Endothelial cell (in vitro differentiated cells): ENCODE data around the gene ATP4B. TPM values are rescaled to one million over a fixed set of nuclear protein-coding genes. Genes with fewer than 3 reads are reported as not detected.

ENCODE experiments used
- DNase-seq: peaks from one replicate; pipeline ENCODE4 v3.0.0; 2021; ENCODE audit warnings: low spot score
- H3K27ac Mint-ChIP-seq: one replicate; pipeline ENCODE4 v1.8.0; 2021; ENCODE audit warnings: mixed read lengths, inconsistent platforms; ENCODE audit not compliant: unreplicated experiment
- H3K27me3 Mint-ChIP-seq: one replicate; pipeline ENCODE4 v1.8.0; 2021; ENCODE audit warnings: mild to moderate bottlenecking, moderate library complexity, mixed read lengths, inconsistent platforms; ENCODE audit not compliant: unreplicated experiment
- H3K36me3 Mint-ChIP-seq: one replicate; pipeline ENCODE4 v1.8.0; 2021; ENCODE audit warnings: mild to moderate bottlenecking, low read depth, mixed read lengths, inconsistent platforms; ENCODE audit not compliant: unreplicated experiment
- H3K4me1 Mint-ChIP-seq: one replicate; pipeline ENCODE4 v1.8.0; 2021; ENCODE audit warnings: mild to moderate bottlenecking, mixed read lengths, inconsistent platforms; ENCODE audit not compliant: unreplicated experiment
- H3K4me3 Mint-ChIP-seq: one replicate; pipeline ENCODE4 v1.8.0; 2021; ENCODE audit warnings: mild to moderate bottlenecking, mixed read lengths, inconsistent platforms; ENCODE audit not compliant: unreplicated experiment
- H3K9me3 Mint-ChIP-seq: one replicate; pipeline ENCODE4 v1.8.0; 2021; ENCODE audit warnings: mixed read lengths, inconsistent platforms; ENCODE audit not compliant: unreplicated experiment
- total RNA-seq: library from RNA; stranded (reverse); fragmentation: NEBNext Ultra II Directional; extraction: Animal tissue kit (Norgen Biotek cat#: 25700); gene quantifications from one replicate; pipeline ENCODE4 v1.2.1, GENCODE V29; 2021; ENCODE audit not compliant: unreplicated experiment
- TF ChIP-seq, protein P1 (sequence below): fragments of 200-600 bp; sonication (generic); IDR thresholded peaks from one replicate; pipeline ENCODE4 v1.5.0; 2021; ENCODE audit warnings: antibody characterized with exemption; ENCODE audit not compliant: unreplicated experiment

ATP4B gene
- total RNA-seq, 1 donor from 2014 or later: not detected

DNA sequence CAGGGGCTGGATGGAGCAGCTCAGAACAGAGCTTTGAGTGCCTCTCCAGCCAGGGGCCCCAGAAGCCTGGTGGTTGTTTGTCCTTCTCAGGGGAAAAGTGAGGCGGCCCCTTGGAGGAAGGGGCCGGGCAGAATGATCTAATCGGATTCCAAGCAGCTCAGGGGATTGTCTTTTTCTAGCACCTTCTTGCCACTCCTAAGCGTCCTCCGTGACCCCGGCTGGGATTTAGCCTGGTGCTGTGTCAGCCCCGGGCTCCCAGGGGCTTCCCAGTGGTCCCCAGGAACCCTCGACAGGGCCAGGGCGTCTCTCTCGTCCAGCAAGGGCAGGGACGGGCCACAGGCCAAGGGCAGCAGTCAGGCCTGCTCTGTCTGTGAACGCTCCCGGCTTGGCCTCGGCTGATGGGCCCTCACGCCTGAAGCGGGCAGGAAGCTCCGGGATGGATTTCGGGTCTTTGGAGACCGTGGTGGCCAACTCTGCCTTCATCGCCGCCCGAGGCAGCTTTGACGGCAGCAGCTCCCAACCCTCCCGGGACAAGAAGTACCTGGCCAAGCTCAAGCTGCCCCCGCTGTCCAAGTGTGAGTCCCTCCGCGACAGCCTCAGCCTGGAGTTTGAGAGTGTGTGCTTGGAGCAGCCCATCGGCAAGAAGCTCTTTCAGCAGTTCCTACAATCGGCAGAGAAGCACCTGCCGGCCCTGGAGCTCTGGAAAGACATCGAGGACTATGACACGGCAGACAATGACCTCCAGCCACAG, 9.1 kb upstream of the ATP4B start, which contains the start of gene GRK1:
TSS of gene GRK1 (plus strand) at position 269 of the 751 bp plus-strand sequence. CDS start at position 437, 168 bp downstream.
- TF ChIP-seq, protein P1, sequence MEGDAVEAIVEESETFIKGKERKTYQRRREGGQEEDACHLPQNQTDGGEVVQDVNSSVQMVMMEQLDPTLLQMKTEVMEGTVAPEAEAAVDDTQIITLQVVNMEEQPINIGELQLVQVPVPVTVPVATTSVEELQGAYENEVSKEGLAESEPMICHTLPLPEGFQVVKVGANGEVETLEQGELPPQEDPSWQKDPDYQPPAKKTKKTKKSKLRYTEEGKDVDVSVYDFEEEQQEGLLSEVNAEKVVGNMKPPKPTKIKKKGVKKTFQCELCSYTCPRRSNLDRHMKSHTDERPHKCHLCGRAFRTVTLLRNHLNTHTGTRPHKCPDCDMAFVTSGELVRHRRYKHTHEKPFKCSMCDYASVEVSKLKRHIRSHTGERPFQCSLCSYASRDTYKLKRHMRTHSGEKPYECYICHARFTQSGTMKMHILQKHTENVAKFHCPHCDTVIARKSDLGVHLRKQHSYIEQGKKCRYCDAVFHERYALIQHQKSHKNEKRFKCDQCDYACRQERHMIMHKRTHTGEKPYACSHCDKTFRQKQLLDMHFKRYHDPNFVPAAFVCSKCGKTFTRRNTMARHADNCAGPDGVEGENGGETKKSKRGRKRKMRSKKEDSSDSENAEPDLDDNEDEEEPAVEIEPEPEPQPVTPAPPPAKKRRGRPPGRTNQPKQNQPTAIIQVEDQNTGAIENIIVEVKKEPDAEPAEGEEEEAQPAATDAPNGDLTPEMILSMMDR: no peak
- Mint-ChIP-seq H3K27ac (no peak within 1 kb of the TSS), H3K27me3 (peaks cover 9% of the 10 kb centered on the region), H3K4me1 (peaks cover under 1% of the 10 kb centered on the region), H3K9me3 (no peaks in the 10 kb centered on the region), H3K36me3 (peaks cover 4% of the 10 kb centered on the region), H3K4me3 (no peak within 1 kb of the TSS)
- DNase-seq: no peak

DNA sequence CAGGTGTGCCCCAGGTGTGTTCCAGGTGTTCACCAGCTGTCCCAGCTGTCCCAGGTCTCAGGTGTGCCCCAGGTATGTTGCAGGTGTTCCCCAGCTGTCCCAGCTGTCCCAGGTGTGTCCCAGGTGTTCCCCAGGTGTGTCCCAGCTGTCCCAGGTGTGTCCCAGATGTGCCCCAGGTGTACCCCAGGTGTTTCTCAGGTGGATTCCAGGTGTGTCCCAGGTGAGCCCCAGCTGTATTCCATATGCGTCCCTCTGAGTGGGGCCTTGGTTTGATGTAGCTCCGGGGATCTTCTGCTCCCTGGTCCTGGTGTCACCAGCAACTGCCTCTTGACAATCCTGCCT, 8.3 kb upstream of the ATP4B start:
- no peak overlapping the region for H3K27ac Mint-ChIP-seq

DNA sequence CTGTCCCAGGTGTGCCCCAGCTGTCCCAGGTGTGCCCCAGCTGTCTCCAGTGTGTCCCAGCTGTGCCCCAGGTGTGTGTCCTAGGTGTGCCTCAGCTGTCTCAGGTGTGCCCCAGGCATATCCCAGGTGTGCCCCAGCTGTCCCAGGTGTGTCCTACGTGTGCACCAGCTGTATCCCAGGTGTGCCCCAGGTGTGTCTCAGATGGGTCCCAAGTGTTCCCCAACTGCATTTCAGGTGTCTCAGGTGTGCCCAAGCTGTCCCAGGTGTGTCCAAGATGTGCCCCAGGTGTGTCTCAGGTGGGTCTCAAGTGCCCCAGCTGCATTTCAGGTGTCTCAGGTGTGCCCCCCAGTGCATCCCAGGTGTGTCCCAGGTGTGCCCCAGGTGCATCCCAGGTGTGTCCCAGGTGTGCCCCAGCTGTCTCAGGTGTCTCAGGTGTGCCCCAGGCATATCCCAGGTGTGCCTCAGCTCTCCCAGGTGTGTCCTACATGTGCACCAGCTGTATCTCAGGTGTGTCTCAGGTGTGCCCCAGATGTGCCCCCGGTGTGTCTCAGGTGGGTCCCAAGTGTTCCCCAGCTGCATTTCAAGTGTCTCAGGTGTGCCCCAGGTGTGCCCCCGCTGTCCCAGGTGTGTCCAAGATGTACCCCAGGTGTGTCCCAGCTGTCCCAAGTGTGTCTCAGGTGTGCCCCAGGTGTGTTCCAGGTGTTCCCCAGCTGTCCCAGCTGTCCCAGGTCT, 7.8 kb upstream of the ATP4B start:
- peaks cover 4% of the 10 kb centered on the region for H3K36me3 Mint-ChIP-seq
- H3K4me1 Mint-ChIP-seq: no peaks in the 10 kb centered on the region
- no peak overlapping the region for H3K4me3 Mint-ChIP-seq
- TF ChIP-seq, protein P1: no peak
- peaks cover 8% of the 10 kb centered on the region for H3K27me3 Mint-ChIP-seq
- H3K27ac Mint-ChIP-seq: no peak overlapping the region
- H3K9me3 Mint-ChIP-seq: no peaks in the 10 kb centered on the region
- DNase-seq: no peak

More for the DNA sequence above, 8.3 kb upstream of the ATP4B start:
- Mint-ChIP-seq H3K9me3 (no peaks in the 10 kb centered on the region), H3K36me3 (peaks cover 4% of the 10 kb centered on the region), H3K4me3 (no peak overlapping the region), H3K27me3 (peaks cover 8% of the 10 kb centered on the region), H3K4me1 (no peaks in the 10 kb centered on the region)
- no peak for DNase-seq
- TF ChIP-seq, protein P1: no peak

DNA sequence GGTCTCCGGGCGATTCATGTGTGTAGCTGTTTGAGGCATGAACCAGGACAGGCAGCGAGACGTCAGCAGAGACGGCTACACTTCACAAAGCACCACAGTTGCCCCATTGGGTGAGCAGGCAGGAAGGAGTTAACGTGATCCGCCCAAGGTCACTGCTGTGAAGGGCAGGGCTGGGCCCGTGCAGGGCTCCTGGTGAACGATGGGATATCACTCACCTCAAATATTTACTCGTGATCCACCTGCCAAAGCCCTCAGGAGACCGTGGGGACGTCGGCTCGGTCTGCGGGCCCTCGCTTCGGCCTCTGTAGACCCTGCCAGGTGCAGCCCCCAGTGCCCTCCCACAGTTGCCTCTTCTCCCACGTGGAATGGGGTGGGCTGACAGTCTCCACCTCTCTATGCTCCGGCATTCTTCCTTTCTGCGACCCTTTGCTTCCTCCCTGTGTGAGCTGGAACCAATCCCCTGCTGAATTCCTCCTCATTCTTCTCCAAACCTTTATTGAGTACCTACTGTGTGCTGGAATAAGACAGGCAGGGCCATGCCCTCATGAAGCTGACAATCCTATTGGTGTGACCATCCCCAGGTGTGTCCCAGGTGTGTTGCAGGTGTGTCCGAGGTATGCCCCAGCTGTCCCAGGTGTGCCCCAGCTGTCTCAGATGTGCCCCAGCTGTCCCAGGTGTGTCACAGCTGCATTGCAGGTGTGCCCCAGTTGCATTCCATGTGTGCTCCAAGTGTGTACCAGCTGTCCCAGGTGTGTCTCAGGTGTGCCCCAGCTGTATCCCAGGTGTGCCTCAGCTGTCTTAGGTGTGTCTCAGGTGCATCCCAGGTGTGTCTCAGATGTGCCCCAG, 7.0 kb upstream of the ATP4B start:
- no peak overlapping the region for H3K27ac Mint-ChIP-seq
- H3K4me3 Mint-ChIP-seq: no peak overlapping the region
- no peaks in the 10 kb centered on the region for H3K9me3 Mint-ChIP-seq
- H3K27me3 Mint-ChIP-seq: peaks cover 8% of the 10 kb centered on the region
- H3K4me1 Mint-ChIP-seq: no peaks in the 10 kb centered on the region
- TF ChIP-seq, protein P1: no peak
- H3K36me3 Mint-ChIP-seq: peaks cover 4% of the 10 kb centered on the region
- DNase-seq: no peak
